GM20431 (cell line): Measurements from ENCODE around the gene OR5V1.
"Not testable (repeated sequence)": the region's sequence is repeated elsewhere in the genome, so short reads cannot be mapped to it uniquely, and the experiment has no call there.

Experiments used
- in situ Hi-C: fragments of 300-500 bp; cut with MseI, MboI; formaldehyde crosslinking; loops from one replicate; pipeline ENCODE4 v1.15.0; 2020; ENCODE audit warnings: low sequenced_read_pairs; ENCODE audit not compliant: unreplicated experiment

Gene OR5V1

DNA sequence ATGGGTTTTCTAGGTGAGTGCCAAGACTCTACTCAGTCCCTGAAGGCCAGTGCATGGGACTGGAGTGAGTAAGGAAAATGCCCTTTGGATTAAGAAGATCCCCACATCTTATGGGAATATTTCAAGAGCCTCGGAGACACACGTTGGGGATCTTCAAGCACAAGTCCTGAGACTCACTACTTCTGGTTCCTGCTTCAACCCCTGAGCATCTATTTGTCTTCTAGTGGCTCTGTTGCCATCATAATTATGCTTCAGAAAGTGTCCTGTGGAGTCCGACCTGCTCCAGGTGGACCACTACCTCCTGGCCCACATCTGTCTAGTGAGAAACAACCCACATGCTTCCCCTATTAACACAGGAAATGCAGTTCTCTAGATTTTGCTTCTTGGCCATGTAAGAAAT is at the start of gene OR5V1:
Gene OR5V1 (minus strand): TSS at position 101 of the 400 bp plus-strand sequence. CDS start 12,670 bp downstream, outside the sequence.
- in situ Hi-C loops: no loop called here

DNA sequence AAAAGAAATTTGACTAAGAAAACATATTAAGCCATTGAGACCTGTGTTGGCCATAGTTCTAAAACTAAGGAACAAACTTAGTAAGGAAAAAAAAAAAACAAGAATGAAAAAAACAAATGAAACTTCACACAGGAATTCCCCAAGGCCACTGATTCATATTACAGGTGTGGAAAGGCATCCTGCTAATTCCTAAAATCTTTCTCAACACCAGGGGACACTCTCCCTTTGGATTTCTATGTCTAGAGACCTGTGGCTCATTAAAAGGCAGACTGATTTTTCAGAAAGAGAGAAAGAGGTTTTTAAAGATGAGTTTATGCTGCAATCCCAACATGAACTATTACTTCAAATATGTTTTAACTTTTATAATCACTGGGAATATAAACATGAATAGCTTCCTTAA is 45.9 kb upstream of the OR5V1 start, which contains the start of gene OR12D1:
Gene OR12D1 (plus strand): TSS at position 341 of the 400 bp plus-strand sequence.
- in situ Hi-C loops: no loop called here

DNA sequence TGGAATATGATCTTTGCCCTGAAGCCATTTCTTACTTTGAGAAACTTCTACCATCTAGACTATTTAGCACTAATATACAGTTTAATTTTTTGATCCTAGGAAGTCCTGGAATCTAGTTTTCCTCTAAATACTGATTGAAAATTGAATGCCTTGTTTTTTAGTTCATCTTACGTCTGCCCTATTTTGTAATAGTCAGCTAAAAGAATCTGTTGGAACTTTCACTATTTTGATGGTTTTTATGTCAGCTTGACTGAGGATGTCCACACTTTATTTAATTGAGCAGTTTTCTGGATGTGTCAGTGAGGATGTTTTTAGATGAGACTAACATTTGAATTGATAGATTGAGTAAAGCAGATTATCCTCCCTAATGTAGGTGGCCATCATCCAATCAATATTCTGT is 35.1 kb upstream of the OR5V1 start:
- in situ Hi-C loops: no loop called here

DNA sequence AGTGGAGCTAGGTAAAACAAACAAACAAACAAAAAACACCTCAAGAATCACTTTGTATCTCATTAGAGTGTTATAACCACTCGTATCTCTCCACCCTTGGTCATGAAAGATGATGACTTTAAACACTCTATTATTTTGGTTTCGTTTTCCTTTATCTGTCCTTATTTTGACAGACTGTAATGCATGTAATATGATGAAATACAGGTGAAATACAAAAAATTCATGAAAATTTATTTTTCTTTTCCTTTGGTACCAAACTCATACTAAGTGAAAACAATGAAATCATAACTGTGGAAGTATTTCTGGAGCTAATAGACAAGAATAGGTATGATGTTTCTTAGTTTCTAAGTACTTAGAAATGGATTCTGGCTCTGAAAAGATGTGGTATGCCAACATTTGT is 30.9 kb upstream of the OR5V1 start:
- in situ Hi-C loops: no loop called here

DNA sequence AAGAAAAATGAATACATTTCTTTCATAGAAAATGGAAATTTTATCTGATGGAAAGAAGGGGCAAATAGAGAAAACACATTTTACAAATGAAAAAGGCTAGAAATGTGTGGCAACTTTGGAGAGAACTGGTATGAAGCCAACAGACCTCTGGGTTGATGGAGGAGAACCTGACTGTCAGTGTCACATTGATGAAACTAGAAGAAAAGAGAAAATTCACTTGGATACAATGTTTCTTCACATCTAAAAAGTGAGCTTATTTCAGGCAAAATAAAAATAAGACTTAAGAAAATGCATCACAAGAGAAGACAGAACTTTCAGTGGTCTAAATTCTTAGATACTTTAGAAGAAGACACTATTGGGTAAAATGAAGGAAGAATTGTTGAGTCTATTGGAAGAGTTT is 26.7 kb upstream of the OR5V1 start, which contains the start of gene OR12D2:
Gene OR12D2 (plus strand): TSS at position 301 of the 400 bp plus-strand sequence. CDS start 1,069 bp downstream, outside the sequence.
- in situ Hi-C loops: no loop called here

DNA sequence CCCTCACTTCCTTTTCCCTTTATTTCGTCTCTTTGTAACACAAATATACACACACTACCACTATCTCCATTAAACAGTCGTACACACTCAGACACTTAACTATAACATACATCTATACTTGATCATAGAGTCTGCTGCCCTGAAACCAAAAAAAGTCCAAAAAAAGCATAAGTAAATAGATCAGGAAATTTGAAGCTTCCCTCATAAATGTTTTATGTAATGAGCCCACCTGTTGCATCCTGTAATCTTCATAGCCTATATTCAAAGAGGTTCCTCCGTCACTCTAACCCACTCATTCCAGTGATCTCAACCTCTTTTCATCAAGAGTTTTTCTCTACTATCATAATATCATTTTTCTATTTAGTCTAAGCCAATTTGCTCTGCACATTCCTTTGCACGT is 19.9 kb upstream of the OR5V1 start:
- in situ Hi-C loops: no loop called here

DNA sequence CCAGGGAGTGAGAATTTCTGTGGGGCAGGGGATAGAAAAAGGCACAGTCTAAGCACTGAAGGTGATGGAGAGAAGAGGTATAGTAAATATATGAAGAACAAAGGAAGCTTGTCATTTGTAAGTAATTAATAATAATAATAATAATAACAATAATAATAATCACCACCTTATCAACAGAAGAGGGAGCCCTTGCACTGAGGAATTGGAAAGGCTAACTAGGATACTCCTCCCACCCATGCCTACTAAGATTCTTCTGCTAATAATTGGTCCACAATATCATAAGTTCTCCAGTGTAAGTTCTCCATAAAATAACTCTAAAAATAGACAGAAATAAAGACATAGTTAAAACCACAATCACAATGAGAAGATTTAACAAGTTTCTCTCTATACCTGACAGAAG is 7.3 kb upstream of the OR5V1 start:
- in situ Hi-C loops: no loop called here

DNA sequence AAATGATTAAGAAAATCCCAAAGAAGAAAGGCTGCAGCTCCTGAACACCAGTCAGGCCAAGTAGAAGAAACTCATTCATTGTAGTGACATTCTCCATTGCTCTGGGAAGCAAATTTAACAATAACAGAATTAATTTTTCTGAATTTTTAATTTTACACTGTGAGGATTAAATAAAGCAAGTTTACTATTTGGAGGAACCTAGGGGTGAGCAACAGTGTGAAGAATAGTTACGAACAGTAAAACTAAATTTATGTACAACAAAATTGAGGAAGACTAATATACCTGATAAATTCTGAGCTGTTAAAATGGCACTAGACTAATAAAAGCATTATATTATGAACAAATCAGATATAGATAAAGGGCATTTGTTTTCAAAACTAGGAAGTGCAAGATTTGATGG is 6.5 kb upstream of the OR5V1 start, which contains the start of gene OR12D3:
Gene OR12D3 (minus strand): TSS at position 101 of the 400 bp plus-strand sequence. CDS start 4 bp downstream, at position 97.
- in situ Hi-C loops: no loop called here

DNA sequence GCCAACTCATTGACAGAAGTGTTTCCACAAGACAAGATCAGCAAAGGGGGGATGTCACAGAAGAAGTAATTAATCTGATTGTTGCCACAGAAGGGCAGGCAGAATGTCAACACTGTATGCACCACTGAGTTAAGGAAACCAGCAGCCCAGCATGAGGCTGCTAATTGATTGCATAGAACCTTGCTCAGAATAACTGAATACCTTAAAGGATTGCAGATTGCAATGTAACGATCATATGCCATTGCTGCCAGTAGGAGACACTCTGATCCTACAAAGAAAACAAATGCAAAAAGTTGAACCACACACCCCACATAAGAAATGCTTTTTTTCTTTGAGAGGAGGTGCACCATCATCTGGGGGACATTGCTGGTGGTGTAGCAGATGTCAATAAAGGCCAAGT is 13.1 kb downstream of the OR5V1 start:
- in situ Hi-C loops: no loop called here

DNA sequence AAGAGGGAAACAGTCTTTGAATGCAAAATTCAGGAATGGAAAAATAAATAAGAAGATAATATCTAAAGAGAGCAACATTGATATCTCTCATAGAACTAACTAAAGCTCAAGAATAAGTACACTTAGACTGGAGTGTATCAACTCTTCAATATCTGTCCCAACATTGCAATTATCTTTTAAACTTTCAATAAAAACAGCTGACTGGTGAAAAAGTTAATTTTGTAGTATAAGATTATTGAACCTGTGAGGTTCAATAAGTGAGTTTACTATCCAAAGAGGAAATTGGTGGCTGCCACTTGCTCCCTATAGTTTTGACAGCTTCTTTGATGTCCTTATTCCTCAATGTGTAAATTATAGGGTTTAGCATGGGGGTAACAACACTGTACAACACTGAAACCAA is 13.7 kb downstream of the OR5V1 start:
- in situ Hi-C loops: no loop called here

DNA sequence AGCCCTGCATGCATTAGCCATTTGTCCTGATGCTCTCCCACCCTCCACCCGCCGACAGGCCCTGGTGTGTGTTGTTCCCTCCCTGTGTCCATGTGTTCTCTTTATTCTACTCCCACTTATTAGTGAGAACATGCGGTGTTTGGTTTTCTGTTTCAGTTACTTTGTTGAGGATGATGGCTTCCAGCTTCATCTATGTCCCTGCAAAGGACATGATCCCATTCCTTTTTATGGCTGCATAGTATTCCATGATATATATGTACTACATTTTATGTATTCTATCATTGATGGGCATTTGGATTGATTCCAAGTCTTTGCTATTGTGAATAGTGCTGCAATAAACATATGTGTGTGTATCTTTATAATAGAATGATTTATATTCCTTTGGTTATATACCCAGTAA is 19.3 kb downstream of the OR5V1 start:
- in situ Hi-C loops: not testable (repeated sequence)

DNA sequence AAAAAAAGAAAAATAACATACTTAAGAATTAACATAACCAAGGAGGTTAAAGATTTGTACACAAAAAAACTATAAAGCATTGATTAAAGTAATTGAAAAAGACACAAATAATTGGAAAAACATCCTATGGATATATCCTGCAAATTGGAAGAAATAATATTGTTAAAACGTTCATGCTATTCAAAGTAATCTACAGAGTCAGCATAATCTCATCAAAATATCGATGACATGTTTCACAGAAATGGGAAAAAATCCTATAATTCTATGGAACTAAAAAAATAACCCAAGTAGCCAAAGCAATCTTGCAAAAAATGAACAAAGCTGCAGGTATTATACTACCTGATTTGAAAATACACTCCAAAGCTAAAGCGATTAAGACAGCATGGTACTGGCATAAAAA is 23.3 kb downstream of the OR5V1 start:
- in situ Hi-C loops: no loop called here

DNA sequence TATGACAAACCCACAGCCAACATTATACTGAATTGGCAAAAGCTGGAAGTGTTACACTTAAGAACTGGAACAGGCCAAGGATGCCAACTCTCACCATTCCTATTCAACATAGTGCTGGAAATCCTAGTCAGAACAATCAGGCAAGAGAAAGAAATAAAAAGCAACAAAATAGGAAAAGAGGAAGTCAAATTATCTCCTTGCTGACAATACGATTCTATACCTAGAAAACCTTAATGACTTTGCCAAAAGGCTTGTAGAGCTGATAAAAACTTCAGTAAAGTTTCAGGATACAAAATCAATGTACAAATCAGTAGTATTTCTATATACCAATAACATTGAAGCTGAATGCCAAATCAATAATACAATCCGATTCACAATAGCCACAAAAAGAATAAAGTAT is 32.4 kb downstream of the OR5V1 start:
- in situ Hi-C loops: no loop called here

DNA sequence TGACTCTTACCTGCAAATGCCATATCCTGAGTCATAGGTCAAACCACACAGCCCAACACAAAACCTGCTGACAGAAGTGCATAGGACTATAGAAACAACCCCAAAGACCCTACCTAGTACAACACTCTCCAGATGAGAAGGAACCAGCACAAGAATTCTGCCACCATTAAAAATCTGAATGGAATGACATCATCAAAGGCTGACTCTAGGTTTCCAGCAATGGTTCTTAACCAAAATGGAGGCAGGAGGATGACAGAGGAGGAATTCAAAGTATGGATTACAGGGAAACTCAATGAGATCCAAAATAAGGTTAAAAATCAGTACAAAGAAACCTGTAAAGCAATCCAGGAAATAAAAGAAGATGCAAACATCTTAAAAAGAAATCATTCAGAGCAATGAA is 36.0 kb downstream of the OR5V1 start:
- in situ Hi-C loops: no loop called here

DNA sequence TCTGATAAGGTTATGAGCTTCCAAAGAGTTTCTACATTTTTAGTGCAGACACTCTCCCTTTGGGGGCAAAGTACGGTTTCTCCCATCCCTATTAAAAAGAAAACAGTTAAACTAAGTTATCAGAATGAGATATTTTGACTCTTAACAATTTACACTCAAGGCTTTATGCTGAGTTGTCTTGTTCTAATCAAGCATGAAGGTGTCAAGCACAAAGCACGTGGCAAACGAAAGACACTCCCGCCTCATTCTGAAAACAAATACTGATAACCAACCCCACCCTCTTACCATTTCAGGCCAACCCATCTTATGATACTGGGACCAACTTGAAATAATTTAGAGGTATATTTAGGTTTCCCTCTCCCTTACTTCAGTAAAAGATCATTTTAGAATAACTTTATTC is 42.9 kb downstream of the OR5V1 start:
- in situ Hi-C loops: no loop called here

DNA sequence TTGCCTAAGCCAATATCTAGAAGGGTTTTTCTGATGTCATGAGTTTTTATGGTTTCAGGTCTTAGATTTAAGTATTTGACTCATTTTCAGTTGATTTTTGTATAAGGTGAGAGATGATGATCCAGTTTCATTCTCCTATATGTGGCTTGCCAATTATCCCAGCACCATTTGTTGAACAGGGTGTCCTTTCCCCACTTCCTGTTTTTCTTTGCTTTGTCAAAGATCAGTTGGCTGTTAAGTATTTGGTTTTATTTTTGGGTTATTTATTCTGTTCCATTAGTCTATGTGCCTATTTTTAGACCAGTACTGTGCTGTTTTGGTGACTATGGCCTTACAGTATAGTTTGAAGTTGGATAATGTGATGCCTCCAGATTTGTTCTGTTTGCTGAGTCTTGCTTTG is 45.3 kb downstream of the OR5V1 start:
- in situ Hi-C loops: not testable (repeated sequence)

DNA sequence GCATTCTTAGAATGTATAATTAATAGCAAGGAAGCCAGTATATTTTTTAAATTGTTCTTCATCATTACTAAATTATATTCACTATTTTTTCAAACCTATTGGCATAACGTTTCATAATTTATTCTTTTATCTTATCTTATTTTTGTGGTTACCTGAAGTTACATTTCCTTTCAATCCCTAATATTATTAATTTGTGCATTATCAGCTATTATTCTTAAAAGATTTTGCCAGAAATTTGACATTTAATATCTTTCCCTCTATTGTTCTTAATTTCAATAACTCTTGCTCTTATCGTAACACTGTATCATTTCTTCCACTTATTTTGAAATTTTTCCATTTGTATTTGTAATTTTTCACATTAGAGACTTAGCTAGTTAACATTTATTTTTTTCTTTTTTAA is 48.7 kb downstream of the OR5V1 start:
- in situ Hi-C loops: no loop called here
